ENCODE measurements around the gene NOL7.

DNA sequence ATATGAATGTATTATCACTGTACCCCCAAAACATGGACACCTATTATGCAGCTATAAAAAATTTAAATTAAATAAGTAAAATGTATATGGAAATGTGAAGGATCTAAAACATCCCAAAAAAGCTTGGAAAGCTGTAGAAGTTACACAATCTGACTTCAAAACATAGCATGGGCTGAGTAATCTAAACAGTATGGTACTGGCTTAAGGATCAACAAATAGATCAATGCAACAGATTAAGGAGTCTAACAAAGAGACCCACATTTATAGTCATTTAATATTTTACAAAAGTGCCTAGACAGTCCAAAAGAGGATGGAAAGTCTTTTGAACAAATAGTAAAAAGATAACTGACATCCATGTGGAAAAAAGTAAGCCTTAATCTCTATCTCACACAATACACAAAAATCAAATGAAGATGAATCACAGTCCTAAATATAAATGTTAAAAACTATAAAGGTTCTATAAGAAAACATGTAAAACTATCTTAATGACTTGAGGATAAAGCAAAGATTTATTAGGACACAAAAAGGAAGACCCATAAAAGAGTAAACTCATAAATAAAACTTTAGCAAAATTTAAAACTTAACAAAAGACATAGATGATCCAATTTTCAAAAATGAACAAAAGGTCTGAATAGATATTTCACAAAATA, 49.7 kb downstream of the NOL7 start:
- TF ChIP-seq, protein P1, sequence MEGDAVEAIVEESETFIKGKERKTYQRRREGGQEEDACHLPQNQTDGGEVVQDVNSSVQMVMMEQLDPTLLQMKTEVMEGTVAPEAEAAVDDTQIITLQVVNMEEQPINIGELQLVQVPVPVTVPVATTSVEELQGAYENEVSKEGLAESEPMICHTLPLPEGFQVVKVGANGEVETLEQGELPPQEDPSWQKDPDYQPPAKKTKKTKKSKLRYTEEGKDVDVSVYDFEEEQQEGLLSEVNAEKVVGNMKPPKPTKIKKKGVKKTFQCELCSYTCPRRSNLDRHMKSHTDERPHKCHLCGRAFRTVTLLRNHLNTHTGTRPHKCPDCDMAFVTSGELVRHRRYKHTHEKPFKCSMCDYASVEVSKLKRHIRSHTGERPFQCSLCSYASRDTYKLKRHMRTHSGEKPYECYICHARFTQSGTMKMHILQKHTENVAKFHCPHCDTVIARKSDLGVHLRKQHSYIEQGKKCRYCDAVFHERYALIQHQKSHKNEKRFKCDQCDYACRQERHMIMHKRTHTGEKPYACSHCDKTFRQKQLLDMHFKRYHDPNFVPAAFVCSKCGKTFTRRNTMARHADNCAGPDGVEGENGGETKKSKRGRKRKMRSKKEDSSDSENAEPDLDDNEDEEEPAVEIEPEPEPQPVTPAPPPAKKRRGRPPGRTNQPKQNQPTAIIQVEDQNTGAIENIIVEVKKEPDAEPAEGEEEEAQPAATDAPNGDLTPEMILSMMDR (IDR thresholded peaks at IDR 0.05), result no peak
- TF ChIP-seq EZH2 (IDR thresholded peaks at IDR 0.05; ENCODE audit: borderline replicate concordance, insufficient read depth, low read depth, low read length, poor library complexity, severe bottlenecking), result no peak

Measured in B cell (primary cell).